NCI-H524 treated with DMSO at 0.1 percent for 48 hours (cell line): Measurements from ENCODE around the gene LCN2.
"Not testable (repeated sequence)": the region's sequence is repeated elsewhere in the genome, so short reads cannot be mapped to it uniquely, and the experiment has no call there.

Experiments
- DNase-seq: peaks from one replicate; lab custom pipeline; 2025; lab: John Stamatoyannopoulos, UW

The LCN2 gene

DNA sequence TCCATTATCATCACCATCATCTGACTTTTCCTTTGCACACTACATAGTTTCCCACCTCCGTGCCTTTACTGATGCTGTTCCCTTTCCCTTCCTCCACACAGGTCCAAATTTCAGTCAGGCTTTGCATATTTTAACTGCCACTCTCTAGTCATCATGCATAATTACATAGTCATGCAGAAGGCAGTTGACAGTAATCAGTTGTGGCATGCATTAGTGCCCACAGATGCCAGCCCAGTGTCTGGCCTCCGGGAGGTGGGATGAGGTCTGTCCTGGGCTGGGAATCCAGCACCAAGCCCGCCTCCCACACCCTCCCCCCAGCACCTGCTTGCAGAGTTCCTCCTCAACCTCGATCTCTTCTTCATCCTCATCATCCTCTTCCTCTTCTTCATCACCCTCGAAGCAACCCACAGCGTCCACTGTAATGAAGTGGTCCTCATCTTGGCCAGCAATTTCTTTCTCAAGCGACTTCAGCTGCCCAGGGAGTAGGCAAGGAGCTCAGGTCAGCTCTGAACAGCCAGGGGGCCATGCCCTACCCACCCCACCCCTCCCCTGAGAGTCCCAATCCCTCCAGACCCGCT is 19.6 kb downstream of the LCN2 start:
- no peak for DNase-seq

DNA sequence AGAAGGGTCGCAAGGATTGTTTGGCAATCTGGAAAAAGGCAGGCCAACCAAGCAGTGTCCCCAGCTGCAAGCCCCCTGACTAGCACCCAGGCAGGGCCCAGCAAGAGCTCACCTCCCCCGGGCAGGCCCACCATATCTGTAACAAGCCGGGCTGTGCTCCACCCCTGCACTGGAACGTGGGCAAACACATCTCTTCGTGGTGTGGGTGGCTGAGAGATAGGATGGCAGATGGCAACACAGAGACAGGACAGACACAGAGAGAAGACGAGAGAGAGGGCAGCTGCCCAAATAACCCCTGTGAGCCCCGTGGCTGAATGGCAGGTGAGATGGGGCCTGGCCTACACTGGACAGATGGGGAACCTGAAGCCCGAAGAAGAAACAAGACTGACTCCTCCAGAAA is 20.2 kb downstream of the LCN2 start:
- peak; percentile 66 for DNase-seq

- DNase-seq = peak; percentile 98
Observed at GRCh38 chr9:128169925-128170324, 20.7 kb downstream of the LCN2 start.

DNA sequence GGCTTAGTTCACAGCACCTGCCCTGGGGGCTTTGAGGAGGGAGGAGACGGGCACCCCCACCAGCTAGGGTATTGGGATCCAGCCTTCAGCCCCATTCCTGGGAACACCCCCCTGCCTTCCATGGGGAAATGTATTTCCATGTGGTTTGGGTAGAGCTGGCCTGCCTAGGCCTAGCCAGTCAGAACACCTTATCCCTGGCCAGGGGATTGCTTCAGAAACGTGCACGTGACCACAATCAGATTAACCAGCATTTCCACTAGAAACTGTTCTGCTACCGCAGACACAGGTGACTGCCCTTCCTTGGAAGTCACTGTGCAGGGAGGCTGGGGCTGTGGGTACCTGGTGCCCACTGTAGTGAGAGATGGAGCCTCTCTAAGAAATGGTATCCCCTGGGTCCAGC is 24.8 kb downstream of the LCN2 start:
- no peak for DNase-seq

- DNase-seq = no peak
Observed at GRCh38 chr9:128175102-128175563, 25.9 kb downstream of the LCN2 start.

GRCh38 chr9:128175726-128176125 is 26.5 kb downstream of the LCN2 start:
- DNase-seq = no peak

DNA sequence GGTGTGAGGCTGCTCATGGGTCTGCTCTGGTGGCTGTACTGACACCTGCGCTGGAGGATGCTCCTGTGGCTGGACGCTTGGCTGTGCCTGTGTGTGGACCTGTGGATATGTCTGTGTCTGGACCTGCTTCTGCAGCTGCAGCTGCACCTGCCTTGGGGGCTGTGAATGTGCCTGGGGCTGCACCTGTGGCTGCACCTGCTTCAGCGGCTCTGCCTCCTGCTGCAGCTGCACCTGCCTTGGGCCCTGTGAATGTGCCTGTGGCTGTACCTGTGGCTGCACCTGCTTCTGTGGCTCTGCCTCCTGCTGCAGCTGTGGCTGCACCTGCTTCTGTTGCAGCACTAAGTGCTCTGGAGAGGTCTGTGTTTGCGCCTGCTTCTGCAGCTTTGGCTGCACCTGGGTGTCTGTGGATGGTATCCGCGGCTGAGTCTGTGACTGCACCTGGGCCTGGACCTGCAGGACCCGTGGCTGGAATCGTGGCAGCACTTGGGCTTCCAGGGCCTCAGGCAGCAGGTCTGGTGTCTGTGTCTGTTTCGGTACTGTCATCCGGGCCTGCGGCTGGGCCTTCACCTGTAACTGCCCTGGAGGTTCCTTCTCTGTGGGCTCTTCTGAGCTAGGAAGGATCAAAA is 29.7 kb downstream of the LCN2 start:
- DNase-seq = no peak

- DNase-seq = no peak
Observed at GRCh38 chr9:128180001-128180400, 30.7 kb downstream of the LCN2 start.

GRCh38 chr9:128180447-128180846 is 31.2 kb downstream of the LCN2 start:
- DNase-seq = no peak

DNA sequence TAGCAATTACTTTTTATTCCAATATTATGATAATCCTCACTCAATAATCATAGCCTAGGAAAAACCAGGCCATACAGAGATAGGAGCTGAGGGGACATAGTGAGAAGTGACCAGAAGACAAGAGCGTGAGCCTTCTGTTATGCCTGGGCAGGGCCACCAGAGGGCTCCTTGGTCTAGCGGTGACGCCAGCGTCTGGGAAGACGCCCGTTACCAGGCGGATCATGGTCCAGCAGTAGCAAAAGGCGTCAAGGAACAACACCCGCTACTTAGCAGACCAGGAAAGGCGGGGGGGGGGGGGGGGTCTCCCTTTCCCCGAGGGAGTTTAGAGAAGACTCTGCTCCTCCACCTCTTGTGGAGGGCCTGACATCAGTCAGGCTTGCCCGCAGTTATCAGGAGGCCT is 32.2 kb downstream of the LCN2 start:
- DNase-seq = not testable (repeated sequence)

- no peak for DNase-seq
Observed at GRCh38 chr9:128182893-128183588, 33.8 kb downstream of the LCN2 start.

GRCh38 chr9:128185979-128186965 is 37.0 kb downstream of the LCN2 start:
- DNase-seq = no peak

GRCh38 chr9:128187361-128187760 is 38.1 kb downstream of the LCN2 start:
- DNase-seq = no peak

DNA sequence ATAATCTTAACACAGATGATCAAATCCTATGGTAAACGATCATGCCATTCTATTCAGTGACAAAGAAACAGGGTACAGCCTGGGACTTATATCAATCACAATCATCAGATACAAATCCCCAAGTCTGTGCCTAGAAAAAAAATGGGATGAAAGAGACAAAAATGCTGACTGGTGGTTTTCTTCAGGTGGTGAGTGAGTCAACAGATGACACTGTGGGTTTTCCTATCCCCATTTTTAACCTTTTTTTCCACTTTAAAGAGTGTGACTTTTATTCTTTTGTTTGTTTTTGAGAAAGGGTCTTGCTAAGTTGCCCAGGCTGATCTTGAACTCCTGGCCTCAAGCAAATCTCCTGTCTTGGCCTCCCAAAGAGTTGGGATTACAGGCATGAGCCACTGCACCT is 39.0 kb downstream of the LCN2 start:
- DNase-seq = no peak

DNA sequence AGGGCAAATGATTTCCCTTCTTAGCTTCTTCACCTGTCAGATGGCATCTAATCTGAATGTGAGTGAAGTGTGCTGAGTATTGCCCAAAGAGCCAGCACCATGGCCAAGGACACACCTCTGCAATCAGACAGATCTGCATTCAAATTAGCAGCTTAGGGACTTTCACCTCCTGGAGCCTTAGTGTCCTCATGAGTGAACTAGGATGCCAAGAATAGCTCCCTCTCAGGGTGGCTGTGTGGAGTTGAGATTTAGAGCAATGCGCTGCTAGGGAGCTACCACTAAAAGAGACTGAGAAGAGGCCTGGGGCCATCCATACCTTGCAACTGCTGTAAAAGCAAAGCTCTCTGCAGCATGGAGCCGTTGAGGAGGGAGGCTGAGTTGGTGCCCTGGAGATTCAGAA is 40.8 kb downstream of the LCN2 start:
- DNase-seq = no peak

DNA sequence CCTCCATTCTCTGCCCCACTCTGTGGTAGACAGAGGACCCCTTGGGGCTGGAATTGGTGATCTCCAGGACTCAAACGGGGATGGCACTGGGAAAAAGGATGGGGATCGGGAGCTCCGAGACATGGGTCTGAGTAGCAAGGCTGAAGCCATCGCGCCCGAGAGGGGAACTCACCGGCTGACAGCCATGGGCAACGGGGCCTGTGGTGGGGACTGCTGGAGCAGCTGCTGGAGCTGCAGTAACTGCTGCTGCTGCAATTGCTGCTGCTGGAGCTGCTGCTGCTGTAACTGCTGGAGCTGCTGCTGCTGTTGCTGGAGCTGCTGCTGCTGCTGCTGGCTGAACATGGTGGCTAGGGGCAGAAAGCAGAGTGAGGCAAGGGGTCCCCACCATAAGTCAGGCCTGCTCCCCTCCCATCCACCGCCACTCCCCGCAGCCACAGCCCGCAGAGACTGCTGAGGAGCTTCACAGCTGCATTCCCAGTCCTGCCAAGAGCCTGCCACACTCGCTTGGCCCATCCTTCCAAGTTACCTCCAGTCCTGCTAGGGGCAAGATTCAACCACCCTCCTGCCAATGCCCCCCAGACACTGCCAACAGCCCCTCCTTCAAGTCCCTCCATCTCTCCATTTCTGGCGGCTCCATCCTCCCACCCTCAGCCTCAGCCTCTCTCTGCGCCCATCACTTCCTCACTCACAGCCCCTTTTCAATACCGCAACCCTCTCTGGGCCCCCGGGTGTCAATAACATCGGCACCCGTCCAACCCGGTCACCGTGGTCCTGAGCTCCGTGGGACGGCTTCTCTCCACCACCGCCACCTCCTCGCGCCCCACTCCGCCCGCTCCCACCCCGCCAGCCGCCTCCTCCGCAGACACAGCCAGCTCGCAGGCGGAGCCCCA is 41.5 kb downstream of the LCN2 start:
- DNase-seq = no peak

DNA sequence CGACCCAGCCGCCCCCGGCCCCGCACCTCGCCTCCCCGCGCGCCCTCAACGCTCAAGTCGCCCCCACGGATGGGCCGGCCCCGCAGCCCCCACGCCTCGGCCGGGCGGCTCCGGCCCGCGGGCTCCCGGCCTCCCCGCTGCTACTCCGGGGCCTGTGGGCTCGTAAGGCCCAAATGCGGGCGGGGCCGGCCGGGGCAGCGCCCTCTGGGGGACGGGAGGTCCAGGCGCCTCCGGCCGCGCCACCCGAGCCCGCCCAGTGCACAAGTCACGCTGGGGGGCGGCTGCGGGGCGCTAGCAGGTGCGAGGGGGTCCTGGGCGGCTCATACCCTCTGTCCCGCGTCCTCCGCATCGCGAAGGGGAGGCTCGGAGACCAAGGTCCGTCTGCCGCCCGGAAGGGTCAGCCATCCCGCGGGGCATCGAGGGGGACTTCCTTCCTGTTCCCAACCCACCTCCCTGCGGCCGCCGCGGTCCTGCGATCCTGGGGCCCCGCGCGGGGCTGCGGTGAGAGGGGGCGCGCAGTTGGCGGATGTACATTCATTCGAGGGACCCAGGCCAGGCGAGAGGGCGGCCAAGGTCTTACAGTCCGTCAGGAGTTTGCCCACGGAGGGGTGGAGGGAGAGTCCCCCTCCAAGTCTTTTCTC is 42.3 kb downstream of the LCN2 start, which contains the start of gene CIZ1:
Gene CIZ1 (minus strand): TSS at position 167 of the 641 bp plus-strand sequence. CDS start 715 bp downstream, outside the sequence.
- DNase-seq = no peak

GRCh38 chr9:128192601-128193371 is 43.5 kb downstream of the LCN2 start:
- DNase-seq = peak; percentile 87

DNA sequence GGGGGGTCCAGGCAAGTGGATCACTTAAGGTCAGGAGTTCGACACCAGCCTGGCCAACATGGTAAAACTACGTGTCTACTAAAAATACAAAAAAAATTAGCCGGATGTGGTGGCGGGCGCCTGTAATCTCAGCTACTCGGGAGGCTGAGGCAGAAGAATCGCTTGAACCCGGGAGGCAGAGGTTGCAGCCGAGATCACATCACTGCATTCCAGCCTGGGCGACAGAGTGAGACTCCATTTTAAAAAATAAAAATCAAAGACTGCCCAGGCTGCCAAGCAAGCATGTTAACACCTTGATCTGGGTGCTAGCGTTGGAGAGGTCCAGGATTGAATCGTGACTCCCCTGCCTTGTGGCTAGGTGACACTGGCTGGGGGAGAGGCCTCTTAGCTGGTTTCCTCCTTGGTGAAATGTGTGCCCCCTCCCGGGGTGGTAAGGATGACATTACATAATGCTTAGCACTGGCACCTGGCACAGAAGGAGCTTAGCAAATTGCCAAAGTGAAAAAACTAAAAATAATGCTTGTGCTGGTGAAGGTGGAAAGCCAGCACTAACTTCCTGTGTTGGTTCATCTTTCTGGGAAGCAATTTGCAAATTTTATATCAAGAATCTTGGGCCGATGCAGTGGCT is 44.3 kb downstream of the LCN2 start:
- no peak for DNase-seq
